NCI-H2081 treated with DMSO at 0.1 percent for 48 hours (cell line): Measurements from ENCODE around the gene RUSC2.
"Not testable (repeated sequence)": the region's sequence is repeated elsewhere in the genome, so short reads cannot be mapped to it uniquely, and the experiment has no call there.

Experiments used
- DNase-seq: peaks from one replicate; lab custom pipeline; 2025; lab: John Stamatoyannopoulos, UW

Gene RUSC2

GRCh38 chr9:35521708-35522107 is 31.8 kb downstream of the RUSC2 start:
- DNase-seq: no peak

- no peak for DNase-seq
Observed at GRCh38 chr9:35522187-35522586, 32.3 kb downstream of the RUSC2 start.

- DNase-seq: no peak
Observed at GRCh38 chr9:35522700-35523099, 32.8 kb downstream of the RUSC2 start.

- DNase-seq: not testable (repeated sequence)
Observed at GRCh38 chr9:35523556-35523955, 33.6 kb downstream of the RUSC2 start.

- DNase-seq: no peak
Observed at GRCh38 chr9:35526087-35526801, 36.3 kb downstream of the RUSC2 start.

- DNase-seq: no peak
Observed at GRCh38 chr9:35529161-35529823, 39.4 kb downstream of the RUSC2 start.

- DNase-seq: no peak
Observed at GRCh38 chr9:35533398-35533797, 43.5 kb downstream of the RUSC2 start.

- not testable (repeated sequence) for DNase-seq
Observed at GRCh38 chr9:35534921-35535320, 45.0 kb downstream of the RUSC2 start.

GRCh38 chr9:35537913-35538312 is 48.0 kb downstream of the RUSC2 start:
- DNase-seq: no peak

GRCh38 chr9:35538361-35539234 is 48.7 kb downstream of the RUSC2 start:
- DNase-seq: no peak
